ENCODE measurements around the gene HOXC11. TPM values are rescaled to one million over a fixed set of nuclear protein-coding genes. Genes with fewer than 3 reads are reported as not detected.

Gene HOXC11
- not detected for polyA plus RNA-seq

DNA sequence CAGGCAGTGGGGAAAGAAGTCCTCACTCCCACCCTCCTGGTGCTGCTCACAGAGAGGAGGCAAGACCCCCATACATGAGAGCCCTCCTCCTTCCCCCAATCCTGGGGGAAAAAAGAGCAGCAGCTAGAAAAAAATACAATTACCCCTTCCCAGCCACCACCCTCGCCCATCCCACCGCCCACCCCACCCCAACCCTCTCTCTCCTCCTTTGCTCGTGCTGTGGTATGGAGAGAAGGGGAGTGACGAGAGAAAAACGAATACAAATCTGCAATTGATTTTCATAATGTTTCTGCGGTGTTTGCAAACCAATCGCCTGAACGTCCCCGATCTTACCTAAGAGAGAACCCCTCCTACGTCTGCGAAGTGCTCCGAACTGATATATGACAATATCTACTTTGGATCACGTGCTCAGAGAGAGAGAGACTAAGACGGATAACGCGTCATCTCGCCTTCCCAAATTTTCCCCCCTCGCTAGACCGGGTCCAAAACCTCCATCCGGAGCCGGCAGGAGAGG is at the start of gene HOXC11:
HOXC11 (plus strand) TSS at position 405 of the 514 bp plus-strand sequence. CDS start 116 bp downstream, outside the sequence.
- peaks cover 0 to 5% (median 2%) of the 10 kb centered on the region in 3 donors for H3K9me3 Mint-ChIP-seq
- peaks cover 79% of the 10 kb centered on the region for H3K27me3 Mint-ChIP-seq
- H3K4me1 Mint-ChIP-seq = peaks cover 2 to 5% (median 5%) of the 10 kb centered on the region in 3 donors
- peak within 1 kb of the TSS; percentile 92 to 98 (median 95) for H3K27ac Mint-ChIP-seq
- peaks cover 2% of the 10 kb centered on the region for H3K36me3 Mint-ChIP-seq
- peak within 1 kb of the TSS; percentile 25 to 81 (median 62) for H3K4me3 Mint-ChIP-seq

DNA sequence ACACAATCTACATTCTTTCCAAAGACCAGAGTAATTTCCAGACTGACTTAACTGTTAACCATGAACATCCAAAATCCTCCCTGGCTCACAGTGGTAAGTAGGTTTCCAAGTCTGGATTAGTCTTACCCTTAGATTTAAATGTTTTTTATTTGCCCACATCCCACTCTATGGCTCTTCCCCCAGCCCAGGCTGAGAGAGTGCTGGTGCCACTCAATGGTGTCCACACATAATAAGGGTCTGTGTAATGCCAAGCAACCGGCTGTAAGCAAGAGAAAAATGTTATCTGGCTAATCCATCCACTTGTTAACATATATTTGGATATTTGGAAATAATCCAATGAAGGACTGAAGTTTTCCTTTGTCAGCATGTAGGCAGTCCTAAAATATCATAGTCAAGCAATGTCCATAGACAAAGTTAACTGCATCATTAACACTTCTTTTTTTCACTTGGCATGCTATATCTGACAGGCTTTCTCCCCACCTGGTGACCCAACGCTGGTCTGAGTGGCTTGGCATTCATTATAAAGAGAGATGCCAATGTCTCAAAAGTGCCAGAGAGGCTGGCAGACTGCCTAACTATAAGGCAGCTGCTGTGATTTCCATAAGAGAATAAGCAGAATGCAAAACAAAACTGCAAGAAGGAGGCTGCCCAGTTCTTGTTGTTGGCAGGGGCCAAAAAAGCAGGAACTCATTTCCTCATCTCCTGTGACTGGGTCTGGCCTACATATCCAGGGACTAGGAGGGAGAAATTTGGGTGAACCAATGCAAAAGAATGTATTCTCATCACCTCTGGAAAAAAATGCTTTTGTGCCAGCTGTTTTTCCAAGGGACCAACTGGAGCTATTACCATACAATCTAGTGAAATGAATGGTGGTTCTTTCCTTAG is 48.2 kb upstream of the HOXC11 start:
- H3K36me3 Mint-ChIP-seq = peaks cover 2% of the 10 kb centered on the region
- peaks cover 0 to 4% (median 0%) of the 10 kb centered on the region in 3 donors for H3K9me3 Mint-ChIP-seq
- no peak overlapping the region for H3K4me3 Mint-ChIP-seq
- H3K27me3 Mint-ChIP-seq = peaks cover 75% of the 10 kb centered on the region
- peak overlapping the region in 2 of 3 donors; percentile 19 to 22 for H3K27ac Mint-ChIP-seq
- peaks cover 0 to 2% (median 0%) of the 10 kb centered on the region in 3 donors for H3K4me1 Mint-ChIP-seq

DNA sequence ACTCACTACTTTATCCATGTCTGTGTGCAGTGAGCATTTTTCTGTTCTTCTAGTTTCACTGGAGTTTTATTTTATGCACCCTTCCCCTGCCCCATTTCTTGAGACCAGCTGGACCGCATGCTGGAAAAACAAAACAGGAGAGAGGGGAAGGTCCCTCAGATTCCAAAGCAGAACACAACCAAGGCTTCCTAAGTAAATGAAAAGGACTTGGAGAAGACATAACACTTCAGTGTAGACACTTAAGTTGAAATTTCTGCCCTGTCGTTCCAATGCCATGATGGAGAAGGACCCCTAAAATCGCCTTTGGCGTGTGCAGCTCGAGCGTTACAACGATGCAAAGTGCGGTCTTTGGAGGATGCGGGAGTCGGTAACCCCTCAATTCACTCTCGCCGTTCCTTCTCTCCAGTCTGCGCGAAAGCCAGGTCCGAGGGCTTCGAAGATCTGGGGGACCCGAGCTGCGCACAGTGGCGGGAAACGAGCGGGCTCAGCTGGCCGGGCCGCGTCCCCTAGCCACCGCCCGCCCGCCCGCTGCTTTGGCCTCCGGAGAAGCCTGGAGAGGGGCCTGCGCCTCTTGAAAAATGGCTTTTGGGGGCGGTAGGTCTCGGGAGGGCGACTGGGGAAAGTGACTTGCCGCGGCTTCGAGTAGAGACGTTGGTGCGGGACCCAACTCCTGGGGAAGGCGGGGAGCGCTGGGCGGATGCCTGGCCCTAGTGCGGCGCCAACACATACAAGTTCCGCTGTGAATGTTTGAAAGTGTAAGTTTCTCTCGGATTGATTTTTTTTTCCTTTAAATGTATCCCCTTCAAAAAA is 45.5 kb upstream of the HOXC11 start:
- Mint-ChIP-seq H3K27me3 (peaks cover 81% of the 10 kb centered on the region), H3K9me3 (peaks cover 0 to 2% (median 0%) of the 10 kb centered on the region in 3 donors), H3K4me1 (peaks cover 0 to 2% (median 0%) of the 10 kb centered on the region in 3 donors), H3K4me3 (peak overlapping the region in 1 of 4 donors; percentile 10), H3K36me3 (no peaks in the 10 kb centered on the region), H3K27ac (peak overlapping the region in 2 of 3 donors; percentile 40 to 74)

DNA sequence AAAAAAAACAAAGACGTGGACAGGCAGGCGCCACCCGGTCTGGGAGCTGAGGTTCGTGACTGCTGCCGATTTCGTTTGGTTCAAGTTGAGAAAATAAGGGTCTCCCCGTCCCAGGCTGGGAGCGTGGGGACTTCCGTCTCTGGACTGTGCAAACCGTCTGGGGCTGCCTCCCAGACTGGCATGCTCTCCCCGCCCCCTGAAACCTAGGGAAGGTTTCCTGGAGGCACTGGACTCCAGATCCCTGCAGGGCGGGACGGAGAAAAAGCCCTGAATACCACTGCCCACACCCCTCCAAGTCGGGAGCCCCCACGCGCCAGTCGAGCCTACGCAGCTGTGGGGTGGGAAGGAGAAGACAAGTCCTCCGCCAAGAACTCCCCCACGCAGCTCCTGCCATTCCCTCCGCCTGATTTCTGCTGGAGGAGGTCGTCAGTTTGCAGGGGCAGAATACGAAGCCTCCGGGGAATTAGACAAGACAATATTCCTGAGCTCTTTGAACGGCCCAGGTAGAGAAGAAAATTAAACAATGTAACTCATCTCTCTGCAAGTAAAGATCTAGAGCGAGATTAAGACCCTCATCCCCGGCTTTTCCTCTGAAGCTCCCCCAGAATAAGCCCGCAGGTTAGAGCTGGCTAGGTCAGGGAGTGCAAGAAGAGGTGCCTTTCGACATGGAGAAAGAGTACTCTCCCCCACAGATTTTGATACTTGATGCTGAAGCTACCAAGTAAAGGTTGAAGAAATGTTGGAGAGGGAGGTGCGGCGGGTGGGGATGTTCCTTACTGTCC is 44.7 kb upstream of the HOXC11 start:
- Mint-ChIP-seq H3K27ac (peak overlapping the region in 1 of 3 donors; percentile 50), H3K9me3 (peaks cover 0 to 2% (median 0%) of the 10 kb centered on the region in 3 donors), H3K27me3 (peaks cover 82% of the 10 kb centered on the region), H3K4me3 (peak overlapping the region in 2 of 4 donors; percentile 50 to 67), H3K4me1 (peaks cover 0 to 2% (median 0%) of the 10 kb centered on the region in 3 donors), H3K36me3 (no peaks in the 10 kb centered on the region)

DNA sequence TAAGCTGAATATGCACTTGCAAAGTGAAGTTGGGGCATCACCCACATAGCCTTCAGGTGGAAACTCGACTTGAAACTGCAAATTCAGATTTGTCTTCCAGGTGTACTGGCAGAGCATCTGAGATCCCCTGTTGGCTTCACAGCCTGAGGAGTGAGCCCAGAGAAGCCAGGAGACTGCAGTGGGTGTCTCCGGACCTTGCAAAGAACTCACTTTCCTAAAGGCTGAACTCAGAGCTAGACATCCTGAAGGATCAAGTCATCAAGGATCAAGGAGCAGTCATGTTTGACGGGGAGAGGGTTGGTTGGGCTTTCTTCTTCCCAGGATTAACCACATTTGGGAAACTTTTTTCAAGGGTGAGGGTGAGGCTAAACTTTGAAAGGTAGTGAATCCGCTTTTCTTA is 43.4 kb upstream of the HOXC11 start:
- H3K36me3 Mint-ChIP-seq = no peaks in the 10 kb centered on the region
- H3K9me3 Mint-ChIP-seq = peaks cover 0 to 2% (median 0%) of the 10 kb centered on the region in 3 donors
- H3K4me1 Mint-ChIP-seq = peaks cover 0 to 2% (median 0%) of the 10 kb centered on the region in 3 donors
- H3K27ac Mint-ChIP-seq = peak overlapping the region in 1 of 3 donors; percentile 22
- H3K4me3 Mint-ChIP-seq = peak overlapping the region in 1 of 4 donors; percentile 3
- peaks cover 74% of the 10 kb centered on the region for H3K27me3 Mint-ChIP-seq

DNA sequence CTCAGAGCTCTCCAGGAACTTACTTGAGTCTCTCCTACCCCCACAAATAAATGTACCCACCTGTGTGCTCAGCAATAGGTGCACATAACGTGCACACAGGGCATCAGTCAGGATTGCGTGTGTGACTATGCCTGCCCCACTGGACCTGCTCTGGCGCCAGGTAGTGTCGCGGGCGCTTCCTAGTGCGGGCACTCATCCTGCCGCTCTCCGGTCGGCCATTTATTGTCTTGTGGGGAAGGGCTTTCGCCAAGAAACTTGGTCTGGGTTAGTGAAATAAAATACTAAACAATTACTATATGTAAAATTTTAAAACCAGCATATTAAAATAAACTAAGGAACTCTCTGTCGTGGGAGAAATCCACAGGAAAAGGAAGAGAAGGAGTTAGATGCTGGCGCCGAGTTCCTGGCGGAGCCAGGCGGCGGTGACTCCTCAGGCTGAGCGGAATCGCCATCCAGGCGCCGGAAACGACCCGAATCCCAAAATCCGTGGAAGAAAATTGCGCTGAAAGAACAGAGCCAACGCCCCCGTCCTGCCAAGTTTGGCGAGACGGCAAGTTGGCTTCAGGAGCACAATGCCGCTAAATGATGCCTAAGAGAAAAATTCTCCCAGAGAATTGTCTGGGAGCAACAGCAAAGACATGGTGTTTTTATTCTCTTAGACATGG is 42.2 kb upstream of the HOXC11 start:
- Mint-ChIP-seq H3K4me1 (peaks cover 6 to 10% (median 8%) of the 10 kb centered on the region in 3 donors), H3K9me3 (peaks cover 0 to 2% (median 0%) of the 10 kb centered on the region in 3 donors), H3K27ac (peak overlapping the region; percentile 9 to 62 (median 36)), H3K4me3 (no peak overlapping the region), H3K36me3 (no peaks in the 10 kb centered on the region), H3K27me3 (peaks cover 72% of the 10 kb centered on the region)

DNA sequence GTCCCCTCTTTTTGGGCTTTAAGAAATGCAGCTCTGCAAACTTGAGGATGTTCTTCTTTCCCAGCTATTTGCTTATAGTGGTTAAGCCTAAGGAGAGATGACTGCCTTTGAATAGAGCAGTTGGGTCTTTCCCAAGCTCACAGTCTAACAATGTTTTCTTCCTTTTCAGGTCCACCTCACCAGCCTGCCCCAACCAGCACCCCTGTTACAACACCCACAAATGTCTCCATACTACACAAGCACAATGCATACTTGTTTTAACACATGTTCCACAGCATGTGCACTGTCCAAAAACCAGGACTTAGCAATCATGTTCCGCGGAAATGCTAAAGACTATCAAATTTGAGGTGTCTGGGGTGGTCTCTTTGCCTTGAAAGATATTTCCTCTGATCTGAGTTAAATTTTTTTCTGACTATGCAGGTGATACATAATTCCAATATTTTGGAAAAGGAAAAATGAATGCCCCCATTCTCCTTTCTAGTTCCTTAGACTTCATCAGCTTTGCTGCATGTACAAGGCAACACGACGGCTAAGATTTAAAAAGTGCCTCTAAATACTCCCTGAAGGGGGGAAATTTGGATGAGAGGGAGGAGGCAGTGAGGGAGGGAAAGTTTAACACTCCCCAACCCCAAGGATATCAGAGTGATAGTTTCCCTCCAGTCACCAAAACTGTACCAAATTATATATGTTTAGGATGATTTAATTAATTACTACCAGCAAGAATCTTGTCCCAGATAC is 40.9 kb upstream of the HOXC11 start:
- Mint-ChIP-seq H3K9me3 (peaks cover 0 to 2% (median 0%) of the 10 kb centered on the region in 3 donors), H3K27me3 (peaks cover 74% of the 10 kb centered on the region), H3K4me1 (peaks cover 10 to 17% (median 11%) of the 10 kb centered on the region in 3 donors), H3K27ac (peak overlapping the region in 1 of 3 donors; percentile 84), H3K36me3 (no peaks in the 10 kb centered on the region), H3K4me3 (no peak overlapping the region)

DNA sequence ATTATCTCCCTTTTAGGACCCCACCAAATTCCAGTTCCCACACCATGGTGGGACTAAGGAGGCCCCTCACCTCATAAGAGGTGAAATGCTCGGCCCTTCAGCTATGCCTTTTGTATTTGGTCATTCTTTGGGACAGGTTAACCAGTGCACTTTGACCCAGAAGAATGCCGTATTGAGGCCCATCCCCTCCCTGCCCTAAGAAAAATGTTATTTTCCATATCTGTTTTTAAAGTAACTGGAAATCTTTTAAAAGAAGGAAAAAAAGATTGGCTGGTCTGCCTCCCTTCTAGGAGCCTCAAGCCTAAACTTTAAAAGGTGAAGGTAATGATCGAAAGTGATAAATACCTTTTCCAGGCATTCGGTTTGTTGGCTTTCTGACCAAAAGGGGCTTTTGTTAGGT is 40.0 kb upstream of the HOXC11 start:
- Mint-ChIP-seq H3K9me3 (peaks cover 0 to 4% (median 0%) of the 10 kb centered on the region in 3 donors), H3K27ac (peak overlapping the region in 1 of 3 donors; percentile 84), H3K36me3 (no peaks in the 10 kb centered on the region), H3K4me1 (peaks cover 13 to 25% (median 14%) of the 10 kb centered on the region in 3 donors), H3K27me3 (peaks cover 77% of the 10 kb centered on the region), H3K4me3 (no peak overlapping the region)

DNA sequence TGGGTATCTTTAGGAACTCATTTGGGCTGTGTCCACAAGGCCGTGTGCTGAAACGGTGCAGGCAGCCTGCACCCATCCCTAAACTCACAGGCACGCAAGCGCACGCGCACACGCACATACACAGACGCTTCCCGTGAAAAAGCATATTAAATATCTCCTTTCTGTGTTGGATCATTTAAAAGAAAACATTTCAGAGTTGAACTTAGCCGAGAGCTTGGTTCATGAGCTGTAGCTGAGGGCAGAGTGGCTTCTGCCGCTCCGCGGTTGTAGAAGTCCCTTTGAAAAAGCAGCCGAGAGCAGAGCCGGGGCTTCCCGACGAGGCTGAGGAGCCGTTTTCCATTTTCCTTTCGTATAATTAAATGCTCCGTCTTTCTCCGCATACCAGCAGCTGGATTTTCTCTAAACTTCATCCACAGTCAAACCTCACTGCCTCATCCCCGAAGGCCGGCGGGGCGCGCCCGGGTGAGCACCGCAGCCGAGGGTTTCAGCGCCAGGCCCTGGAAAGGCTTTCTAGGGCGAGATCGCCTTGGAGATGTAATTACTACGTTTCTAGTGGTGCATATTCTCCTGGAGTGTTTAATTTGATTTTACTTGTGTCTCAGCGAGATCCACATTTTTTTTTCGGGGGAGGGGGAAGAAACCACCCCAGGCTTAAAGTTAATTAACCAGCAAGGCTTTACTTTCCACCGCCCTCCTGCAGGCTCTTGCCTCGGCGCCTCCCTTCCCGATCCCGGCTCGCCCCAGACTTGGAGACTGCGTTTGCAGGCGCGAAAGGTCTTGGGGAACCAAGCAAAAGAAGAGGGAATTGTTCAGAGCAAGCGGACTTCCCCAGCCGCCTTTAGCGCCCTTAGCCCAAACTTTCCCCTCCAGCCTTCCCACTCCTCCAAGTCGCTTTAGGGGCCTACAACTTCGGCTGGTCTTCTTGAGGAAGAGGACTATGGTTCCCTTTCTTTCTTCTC is 37.3 kb upstream of the HOXC11 start:
- Mint-ChIP-seq H3K4me3 (peak overlapping the region in 3 of 4 donors; percentile 27 to 78 (median 64)), H3K27me3 (peaks cover 68% of the 10 kb centered on the region), H3K4me1 (peaks cover 12 to 26% (median 13%) of the 10 kb centered on the region in 3 donors), H3K9me3 (peaks cover 0 to 2% (median 0%) of the 10 kb centered on the region in 3 donors), H3K27ac (peak overlapping the region; percentile 62 to 81 (median 71)), H3K36me3 (no peaks in the 10 kb centered on the region)

DNA sequence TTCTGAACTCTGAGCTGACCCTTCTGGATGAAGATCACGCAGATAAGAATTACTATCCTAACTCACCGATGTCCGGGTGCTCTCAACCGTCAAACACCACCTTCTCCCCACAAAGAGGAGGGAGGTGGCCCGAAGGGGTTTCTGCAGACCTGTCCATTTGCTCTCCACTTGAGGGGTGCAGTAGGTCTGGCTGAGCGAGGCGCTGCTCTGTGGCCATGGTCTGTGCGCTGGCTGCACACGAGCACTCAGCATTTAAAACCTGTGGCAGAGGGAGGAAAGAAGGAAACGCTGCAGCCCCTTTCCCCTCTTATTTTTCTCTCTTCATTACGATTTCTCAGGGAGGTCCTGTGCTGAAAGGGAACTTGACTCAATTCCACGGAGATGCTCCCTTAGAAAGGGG is 35.8 kb upstream of the HOXC11 start:
- peaks cover 12 to 26% (median 13%) of the 10 kb centered on the region in 3 donors for H3K4me1 Mint-ChIP-seq
- peaks cover 0 to 2% (median 0%) of the 10 kb centered on the region in 3 donors for H3K9me3 Mint-ChIP-seq
- peaks cover 61% of the 10 kb centered on the region for H3K27me3 Mint-ChIP-seq
- H3K27ac Mint-ChIP-seq = peak overlapping the region; percentile 46 to 81 (median 62)
- H3K4me3 Mint-ChIP-seq = peak overlapping the region in 2 of 4 donors; percentile 47 to 68
- H3K36me3 Mint-ChIP-seq = no peaks in the 10 kb centered on the region

DNA sequence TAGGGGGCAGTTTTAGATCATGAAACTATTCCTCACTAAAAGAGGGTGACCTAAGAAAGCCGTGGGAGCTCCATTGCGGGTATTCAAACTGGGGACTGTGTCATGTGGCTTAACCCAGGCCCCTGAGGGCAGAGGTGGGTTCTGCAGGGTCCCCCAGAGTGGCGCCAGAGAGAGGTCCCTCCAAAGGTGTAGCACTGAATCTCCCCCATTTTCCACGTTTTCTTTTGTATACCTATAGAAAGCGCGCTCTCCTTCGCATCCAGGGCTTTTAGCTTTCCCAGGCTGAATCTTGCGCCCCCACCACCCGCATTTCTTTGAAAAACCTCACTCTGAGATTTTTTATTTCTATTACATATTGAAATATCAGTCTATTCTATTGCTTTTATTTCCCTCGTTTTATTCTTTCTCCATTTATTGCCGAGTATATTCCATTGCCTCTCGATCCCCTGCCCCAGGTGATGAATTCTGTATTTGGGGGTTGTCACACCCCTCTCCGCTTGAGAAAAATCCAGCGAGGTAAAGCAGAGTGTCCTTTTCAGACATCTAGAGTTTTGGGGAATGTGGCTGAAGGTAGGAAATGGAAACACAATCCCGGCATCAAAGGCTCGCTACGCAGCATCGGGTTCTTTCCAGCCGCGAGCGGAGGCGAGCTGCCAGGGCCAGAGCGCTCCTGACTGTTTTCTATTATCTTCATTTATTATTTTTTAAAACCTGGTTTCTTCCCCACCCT is 35.2 kb upstream of the HOXC11 start:
- Mint-ChIP-seq H3K27me3 (peaks cover 60% of the 10 kb centered on the region), H3K9me3 (peaks cover 0 to 2% (median 1%) of the 10 kb centered on the region in 3 donors), H3K27ac (peak overlapping the region; percentile 56 to 95 (median 62)), H3K4me1 (peaks cover 12 to 26% (median 13%) of the 10 kb centered on the region in 3 donors), H3K36me3 (no peaks in the 10 kb centered on the region), H3K4me3 (peak overlapping the region in 2 of 4 donors; percentile 60 to 68)
